Renal cortical epithelial cell (primary cell): Measurements from ENCODE around the gene SLC38A1. TPM values are rescaled to one million over a fixed set of nuclear protein-coding genes. Genes with fewer than 3 reads are reported as not detected.
"Not testable (repeated sequence)": the region's sequence is repeated elsewhere in the genome, so short reads cannot be mapped to it uniquely, and the experiment has no call there.

Experiments used
- DNase-seq: peaks from one replicate; pipeline ENCODE4 v3.0.0-alpha.2; 2011; ENCODE audit warnings: low read depth
- total RNA-seq: library from RNA; depleted of rRNA; stranded (reverse); fragments of >200 nt; gene quantifications from 2 replicates; pipeline ENCODE4 v1.2.3, GENCODE V29; 2014

The SLC38A1 gene
- total RNA-seq, 1 donor from 2014 or later, result 228 TPM

DNA sequence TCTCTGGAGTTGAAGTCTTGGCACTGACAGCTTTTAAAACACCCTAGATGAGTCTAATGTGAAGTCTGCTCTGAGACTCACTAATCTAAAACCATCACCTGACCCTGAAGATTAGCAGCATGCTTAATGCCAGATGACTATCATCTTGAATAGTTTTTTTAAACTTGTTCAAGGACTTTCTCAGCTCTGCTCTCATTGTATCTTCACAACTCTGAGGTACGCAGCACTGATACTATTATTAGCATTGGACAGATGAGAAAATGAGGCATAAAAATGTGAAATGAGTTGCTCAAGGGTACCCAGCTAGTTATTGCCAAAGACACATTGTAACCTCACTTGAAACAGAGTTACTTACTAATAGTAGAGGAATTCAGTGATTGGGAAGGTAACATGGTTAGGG is 4.8 kb downstream of the SLC38A1 start:
- peak; percentile 42 for DNase-seq

- no peak for DNase-seq
Observed at GRCh38 chr12:46263140-46264016, 5.5 kb downstream of the SLC38A1 start.

- no peak for DNase-seq
Observed at GRCh38 chr12:46261646-46262045, 7.2 kb downstream of the SLC38A1 start.

GRCh38 chr12:46260913-46261476 is 7.8 kb downstream of the SLC38A1 start:
- DNase-seq, result peak; percentile 81

DNA sequence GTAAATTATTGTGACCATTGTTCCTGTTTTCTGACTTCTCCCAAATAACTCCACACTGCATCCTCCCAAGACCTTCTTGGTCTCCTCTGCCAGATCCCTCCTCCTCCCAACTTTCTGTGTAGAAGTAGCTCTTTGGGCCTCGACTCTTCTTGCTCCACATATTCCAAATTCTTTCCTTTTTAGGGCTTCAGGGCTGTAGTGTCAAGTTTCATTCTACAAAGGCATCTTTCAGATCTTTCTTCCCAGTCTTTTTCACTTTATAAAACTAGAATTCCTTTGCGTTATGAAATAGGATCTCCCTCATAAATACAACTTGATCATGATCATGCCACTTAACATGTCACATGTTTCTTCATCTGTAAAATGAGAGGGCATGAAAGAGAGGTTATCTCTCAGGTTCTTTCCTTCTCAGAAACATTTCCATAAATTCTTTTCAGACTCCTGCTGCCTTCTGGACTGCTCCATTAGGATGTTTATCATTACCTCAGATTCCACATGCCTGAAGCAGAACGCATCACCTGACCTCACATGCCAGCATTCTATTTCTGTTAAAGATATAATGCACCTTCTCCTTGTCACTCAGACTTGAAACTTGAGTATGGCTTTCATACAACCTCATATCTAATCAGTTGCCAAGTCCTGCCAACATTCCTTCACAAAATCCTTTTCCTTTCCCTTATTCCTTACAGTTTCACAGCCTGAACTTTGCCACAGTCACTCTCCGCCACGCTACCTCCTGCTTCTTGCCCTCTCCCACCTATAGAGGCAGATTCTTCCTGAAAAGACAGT is 8.5 kb downstream of the SLC38A1 start:
- peak; percentile 68 for DNase-seq

DNA sequence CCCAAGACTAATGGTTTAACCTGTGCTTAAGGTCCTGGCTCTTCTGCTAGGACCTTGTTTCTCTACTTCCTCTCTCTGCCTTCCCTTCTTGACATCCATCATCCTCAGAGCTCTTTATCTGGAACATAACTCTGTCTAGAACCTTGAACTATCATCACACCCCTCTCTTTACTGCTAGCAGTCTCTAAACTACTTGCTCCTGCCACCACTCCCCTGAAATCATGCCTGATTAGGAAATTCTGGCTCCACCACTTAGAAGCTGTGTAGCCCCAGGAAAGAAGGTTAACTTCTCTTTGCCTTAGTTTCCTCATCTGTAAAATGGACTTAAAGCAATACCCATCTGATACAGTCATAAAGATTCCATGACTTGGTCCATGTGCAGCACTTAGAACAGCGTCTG is 9.1 kb downstream of the SLC38A1 start:
- no peak for DNase-seq

- no peak for DNase-seq
Observed at GRCh38 chr12:46259071-46259470, 9.8 kb downstream of the SLC38A1 start.

- no peak for DNase-seq
Observed at GRCh38 chr12:46258129-46258528, 10.7 kb downstream of the SLC38A1 start.

DNA sequence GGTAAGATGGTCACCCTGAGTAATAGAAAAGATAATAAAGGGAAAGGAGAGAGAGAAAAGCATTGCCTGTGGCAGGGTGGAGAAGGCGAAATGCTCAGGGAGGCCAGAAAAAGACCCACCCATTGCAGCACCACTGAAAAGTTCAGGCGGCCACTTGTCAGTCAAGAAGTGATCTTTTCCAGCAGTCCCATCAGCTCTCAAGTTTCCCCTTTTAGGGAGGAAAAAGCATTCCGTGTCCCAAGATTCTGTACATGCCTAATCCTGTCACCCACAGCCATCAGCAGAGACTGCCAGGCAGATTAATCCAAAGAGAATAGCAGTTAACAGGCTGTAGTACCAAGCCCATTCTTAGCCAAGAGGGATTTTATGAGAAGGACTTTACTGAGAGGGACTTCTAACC is 11.9 kb downstream of the SLC38A1 start:
- DNase-seq, result no peak

DNA sequence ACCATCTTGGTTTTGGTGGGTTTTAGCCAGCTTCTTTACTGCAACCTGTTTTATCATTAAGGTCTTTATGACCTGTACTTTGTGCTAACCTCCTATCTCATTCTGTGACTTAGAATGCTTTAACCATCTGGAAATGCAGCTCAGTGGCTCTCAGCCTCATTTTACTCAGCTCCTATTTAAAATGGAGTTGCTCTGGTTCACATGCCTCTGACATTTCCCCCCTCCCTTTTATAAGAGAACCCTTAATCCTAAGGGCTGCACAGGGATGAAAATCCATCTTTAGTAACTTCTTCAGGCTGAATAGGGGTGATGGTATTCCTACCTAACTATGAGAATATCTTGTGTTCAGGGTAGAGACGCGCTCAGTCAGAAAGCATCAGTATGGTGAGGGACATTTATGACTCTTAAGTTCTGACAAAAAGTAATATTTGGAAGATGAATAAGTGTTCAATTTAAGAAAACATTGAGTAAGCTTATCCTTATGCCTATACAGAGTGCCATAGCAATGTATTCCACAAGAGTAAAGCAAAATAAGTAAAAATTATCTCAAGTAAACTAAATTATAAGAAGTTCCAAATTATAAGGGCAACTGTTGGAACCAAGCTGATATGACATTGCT is 15.2 kb downstream of the SLC38A1 start:
- DNase-seq, result no peak

- DNase-seq, result not testable (repeated sequence)
Observed at GRCh38 chr12:46251994-46252393, 16.8 kb downstream of the SLC38A1 start.

GRCh38 chr12:46249960-46250359 is 18.9 kb downstream of the SLC38A1 start:
- DNase-seq, result not testable (repeated sequence)

- DNase-seq, result no peak
Observed at GRCh38 chr12:46246021-46246700, 22.7 kb downstream of the SLC38A1 start.

DNA sequence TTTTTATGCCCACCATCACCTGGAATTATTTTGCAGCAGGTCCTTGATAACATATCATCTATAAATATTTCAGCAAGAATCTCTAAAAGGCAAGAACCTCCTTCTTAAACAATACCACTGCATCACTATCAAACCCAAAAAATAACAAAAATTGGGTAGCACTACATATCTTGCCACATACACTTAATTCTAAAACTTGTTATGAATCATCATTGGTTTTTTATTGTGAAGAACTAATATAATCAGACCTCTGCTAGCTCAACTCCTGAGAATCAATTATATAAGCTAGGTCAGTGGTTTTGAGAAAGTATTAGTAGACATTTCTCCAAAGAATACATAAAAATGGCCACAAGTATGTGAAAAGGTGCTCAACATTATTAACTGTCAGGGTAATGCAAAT is 23.8 kb downstream of the SLC38A1 start:
- no peak for DNase-seq

DNA sequence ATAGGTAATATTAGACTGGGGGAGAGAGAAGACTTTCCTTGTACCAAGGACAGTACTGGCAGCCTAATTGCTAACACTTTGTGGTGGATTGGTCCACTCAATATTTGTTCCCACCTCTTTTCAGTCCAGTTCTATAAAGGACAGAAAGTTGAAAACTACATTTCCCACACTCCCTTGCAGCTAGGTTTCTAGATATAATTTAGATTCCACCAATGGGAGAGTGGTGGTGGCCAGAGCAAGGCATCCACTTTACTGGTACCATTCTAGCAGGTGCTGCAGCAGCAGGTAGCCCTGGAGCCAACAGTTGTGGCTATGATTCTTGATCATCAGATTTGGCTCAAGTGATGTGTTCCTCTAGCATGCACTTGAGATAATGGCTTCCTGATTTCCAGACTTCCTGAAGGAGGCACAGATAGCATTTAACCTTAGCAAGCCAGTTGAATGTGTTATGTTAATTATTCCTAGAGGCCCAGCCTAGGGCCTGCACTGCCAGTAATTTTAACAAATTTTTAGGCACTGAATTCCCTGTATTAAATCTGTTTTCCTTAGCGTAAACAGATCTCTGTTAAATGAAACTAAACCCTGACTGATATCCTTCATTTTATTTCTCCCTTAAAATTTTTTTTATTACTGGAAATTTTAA is 24.4 kb downstream of the SLC38A1 start:
- no peak for DNase-seq

DNA sequence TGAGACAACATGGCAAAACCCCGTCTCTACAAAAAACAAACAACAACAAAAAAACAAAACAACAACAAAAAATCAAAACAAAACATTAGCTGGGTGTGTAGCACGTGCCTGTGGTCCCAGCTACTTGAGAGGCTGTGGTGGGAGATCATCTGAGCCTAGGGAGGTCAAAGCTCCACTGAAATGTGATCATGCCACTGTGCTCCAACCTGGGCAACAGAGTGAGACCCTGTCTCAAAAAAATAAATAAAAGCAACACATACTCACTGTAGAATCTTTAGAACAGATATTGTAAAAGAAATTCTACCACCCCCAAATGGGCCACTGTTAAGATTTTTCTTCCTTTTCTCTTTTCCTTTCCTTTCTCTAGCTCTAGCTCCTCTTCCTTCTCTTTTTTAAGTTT is 26.3 kb downstream of the SLC38A1 start:
- DNase-seq, result no peak

DNA sequence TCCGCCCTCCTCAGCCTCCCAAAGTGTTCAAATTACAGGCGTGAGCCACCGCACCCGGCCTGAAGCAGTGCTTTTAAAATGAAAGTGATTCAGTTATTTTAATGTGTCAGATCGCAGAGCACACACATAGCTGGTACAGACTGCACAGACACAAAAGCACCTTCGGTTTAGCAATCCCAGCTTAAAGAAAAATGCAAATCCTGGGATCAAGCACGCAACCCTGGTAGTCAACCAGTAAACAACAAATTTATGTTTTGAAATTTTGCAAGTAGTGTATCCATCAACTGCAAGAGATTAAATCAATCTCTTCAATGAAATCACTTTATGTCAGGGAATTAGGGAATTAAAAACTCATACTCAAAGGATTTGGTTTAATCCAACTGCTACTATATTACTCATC is 28.4 kb downstream of the SLC38A1 start:
- DNase-seq, result no peak

DNA sequence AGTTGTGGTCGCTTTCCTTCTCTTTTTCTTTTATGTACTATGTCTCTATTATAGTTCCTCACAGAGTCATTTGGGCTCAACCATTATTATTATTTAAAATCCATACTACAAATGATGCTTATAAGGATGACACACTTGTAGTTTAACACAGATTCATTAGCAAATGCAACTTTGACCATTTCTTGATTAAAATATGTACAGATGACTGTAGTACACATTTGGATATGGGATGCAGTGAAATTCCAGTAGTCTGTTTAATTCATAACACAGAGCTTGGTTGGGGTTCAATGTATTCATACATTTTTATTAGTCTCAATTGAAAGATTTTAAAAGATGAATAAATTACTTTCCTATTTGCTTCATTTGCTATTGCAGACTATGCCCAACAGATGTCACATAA is 30.0 kb downstream of the SLC38A1 start:
- DNase-seq, result no peak

DNA sequence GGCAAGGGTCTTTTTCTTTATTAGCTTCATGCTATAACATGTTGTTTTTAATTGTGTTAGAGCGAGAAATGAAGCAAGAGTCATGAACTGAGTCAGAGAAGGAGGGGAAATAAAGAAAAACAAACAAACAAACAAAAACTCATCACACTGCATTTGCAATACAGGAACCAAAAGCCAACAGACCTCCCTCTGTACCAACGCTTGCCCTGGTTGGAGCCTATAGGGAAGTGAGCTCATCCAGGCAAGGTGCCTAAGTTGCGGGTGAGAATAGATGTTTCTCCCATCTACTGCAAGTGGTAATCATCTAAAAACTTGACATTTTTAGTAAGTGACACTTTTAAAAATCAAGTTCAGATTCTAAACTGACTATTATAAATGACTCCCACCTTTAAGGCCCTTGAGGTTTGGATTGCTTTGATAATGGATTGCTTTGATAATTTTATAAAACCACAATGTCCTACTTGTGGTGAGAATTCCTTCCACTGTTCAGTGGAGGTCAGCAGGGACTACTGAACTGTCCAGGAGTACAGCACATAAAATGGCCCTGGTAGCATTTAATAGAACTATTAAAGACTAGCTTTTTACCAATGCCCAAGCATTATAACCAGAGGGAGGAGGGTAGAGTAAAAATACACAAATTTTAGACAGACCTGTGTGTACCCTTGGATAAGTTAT is 31.3 kb downstream of the SLC38A1 start:
- DNase-seq, result peak; percentile 28

GRCh38 chr12:46234000-46234399 is 34.8 kb downstream of the SLC38A1 start:
- no peak for DNase-seq

- no peak for DNase-seq
Observed at GRCh38 chr12:46233423-46233822, 35.4 kb downstream of the SLC38A1 start.
